SK-N-SH treated with all-trans-retinoic acid at 6 μM for 48 hours (cell line): ENCODE results near the gene MAPK14.
"Not testable (repeated sequence)": the region's sequence is repeated elsewhere in the genome, so short reads cannot be mapped to it uniquely, and the experiment has no call there.

ENCODE experiments used
- ATAC-seq: fragments of 200-7000 bp; cut with Tn5 transposase; 3 replicates; pipeline ENCODE4 v1.9.1; 2020; ENCODE audit warnings: mild to moderate bottlenecking, moderate library complexity
- ARNTL ChIP-seq: fragments of 450-650 bp; formaldehyde crosslinking; IDR thresholded peaks from 2 replicates; pipeline ENCODE4 v1.5.0; 2020; ENCODE audit warnings: low read depth, mild to moderate bottlenecking, moderate library complexity, borderline replicate concordance
- BACH2 ChIP-seq: fragments of 250-450 bp; sonication (Bioruptor Pico); IDR thresholded peaks from 2 replicates; pipeline ENCODE4 v1.9.0; 2021; ENCODE audit warnings: mild to moderate bottlenecking, borderline replicate concordance
- CSDC2 ChIP-seq: fragments of 250-450 bp; sonication (Bioruptor Pico); IDR thresholded peaks from 2 replicates; pipeline ENCODE4 v1.5.0; 2020; ENCODE audit warnings: mild to moderate bottlenecking, moderate library complexity
- ESRRG ChIP-seq: fragments of 250-450 bp; sonication (Bioruptor Pico); IDR thresholded peaks from 2 replicates; pipeline ENCODE4 v1.6.1; 2021; ENCODE audit warnings: mild to moderate bottlenecking
- GLIS3 ChIP-seq: fragments of 250-450 bp; sonication (Bioruptor Pico); IDR thresholded peaks from 2 replicates; pipeline ENCODE4 v1.5.0; 2020; ENCODE audit warnings: mild to moderate bottlenecking, moderate library complexity
- ISL1 ChIP-seq: fragments of 250-450 bp; sonication (Bioruptor Pico); IDR thresholded peaks from 2 replicates; pipeline ENCODE4 v2.1.2; 2022; ENCODE audit warnings: mild to moderate bottlenecking, moderate library complexity
- OSR1 ChIP-seq: fragments of 250-450 bp; sonication (Bioruptor Pico); IDR thresholded peaks from 2 replicates; pipeline ENCODE4 v1.8.0; 2022; ENCODE audit warnings: moderate library complexity, mild to moderate bottlenecking, inconsistent platforms
- PPARA ChIP-seq: fragments of 250-450 bp; sonication (Bioruptor Pico); IDR thresholded peaks from 2 replicates; pipeline ENCODE4 v1.5.0; 2020; ENCODE audit warnings: mild to moderate bottlenecking, borderline replicate concordance
- RARB ChIP-seq: fragments of 250-450 bp; sonication (Bioruptor Pico); IDR thresholded peaks from 2 replicates; pipeline ENCODE4 v1.8.0; 2021; ENCODE audit warnings: mild to moderate bottlenecking, moderate library complexity
- SNAI2 ChIP-seq: fragments of 250-450 bp; sonication (Bioruptor Pico); IDR thresholded peaks from 2 replicates; pipeline ENCODE4 v1.5.0; 2020; ENCODE audit warnings: mild to moderate bottlenecking, moderate library complexity
- TCF4 ChIP-seq: fragments of 250-450 bp; sonication (Bioruptor Pico); IDR thresholded peaks from 2 replicates; pipeline ENCODE4 v1.8.0; 2021; ENCODE audit warnings: mild to moderate bottlenecking, moderate library complexity, borderline replicate concordance
- TOX ChIP-seq: fragments of 250-450 bp; sonication (Bioruptor Pico); IDR thresholded peaks from 2 replicates; pipeline ENCODE4 v1.8.0; 2021; ENCODE audit warnings: mild to moderate bottlenecking, moderate library complexity, borderline replicate concordance
- ZC3H10 ChIP-seq: fragments of 250-450 bp; sonication (Bioruptor Pico); IDR thresholded peaks from 2 replicates; pipeline ENCODE4 v1.5.1; 2021; ENCODE audit warnings: mild to moderate bottlenecking, moderate library complexity
- ZFP3 ChIP-seq: fragments of 250-450 bp; sonication (Bioruptor Pico); IDR thresholded peaks from 2 replicates; pipeline ENCODE4 v1.5.0; 2020; ENCODE audit warnings: mild to moderate bottlenecking, moderate library complexity
- ZFP30 ChIP-seq: fragments of 450-650 bp; formaldehyde crosslinking; IDR thresholded peaks from 2 replicates; pipeline ENCODE4 v1.5.0; 2022; ENCODE audit warnings: mild to moderate bottlenecking, moderate library complexity
- ZNF70 ChIP-seq: fragments of 450-650 bp; formaldehyde crosslinking; IDR thresholded peaks from 2 replicates; pipeline ENCODE4 v1.5.0; 2020; ENCODE audit warnings: mild to moderate bottlenecking, moderate library complexity
- ZNF8 ChIP-seq: fragments of 450-650 bp; formaldehyde crosslinking; IDR thresholded peaks from 2 replicates; pipeline ENCODE4 v1.5.0; 2020; ENCODE audit warnings: mild to moderate bottlenecking, moderate library complexity
- TF ChIP-seq, protein P1 (sequence below): fragments of 250-450 bp; sonication (Bioruptor Pico); IDR thresholded peaks from 2 replicates; pipeline ENCODE4 v1.5.0; 2020; ENCODE audit warnings: mild to moderate bottlenecking, moderate library complexity
- TF ChIP-seq, protein P2 (sequence below): fragments of 250-450 bp; sonication (Bioruptor Pico); IDR thresholded peaks from 2 replicates; pipeline ENCODE4 v1.5.1; 2020; ENCODE audit warnings: low read depth, mild to moderate bottlenecking, moderate library complexity
- TF ChIP-seq, protein P3 (sequence below): fragments of 250-450 bp; sonication (Bioruptor Pico); IDR thresholded peaks from 2 replicates; pipeline ENCODE4 v1.8.0; 2020; ENCODE audit warnings: mild to moderate bottlenecking, moderate library complexity, borderline replicate concordance

The MAPK14 gene

DNA sequence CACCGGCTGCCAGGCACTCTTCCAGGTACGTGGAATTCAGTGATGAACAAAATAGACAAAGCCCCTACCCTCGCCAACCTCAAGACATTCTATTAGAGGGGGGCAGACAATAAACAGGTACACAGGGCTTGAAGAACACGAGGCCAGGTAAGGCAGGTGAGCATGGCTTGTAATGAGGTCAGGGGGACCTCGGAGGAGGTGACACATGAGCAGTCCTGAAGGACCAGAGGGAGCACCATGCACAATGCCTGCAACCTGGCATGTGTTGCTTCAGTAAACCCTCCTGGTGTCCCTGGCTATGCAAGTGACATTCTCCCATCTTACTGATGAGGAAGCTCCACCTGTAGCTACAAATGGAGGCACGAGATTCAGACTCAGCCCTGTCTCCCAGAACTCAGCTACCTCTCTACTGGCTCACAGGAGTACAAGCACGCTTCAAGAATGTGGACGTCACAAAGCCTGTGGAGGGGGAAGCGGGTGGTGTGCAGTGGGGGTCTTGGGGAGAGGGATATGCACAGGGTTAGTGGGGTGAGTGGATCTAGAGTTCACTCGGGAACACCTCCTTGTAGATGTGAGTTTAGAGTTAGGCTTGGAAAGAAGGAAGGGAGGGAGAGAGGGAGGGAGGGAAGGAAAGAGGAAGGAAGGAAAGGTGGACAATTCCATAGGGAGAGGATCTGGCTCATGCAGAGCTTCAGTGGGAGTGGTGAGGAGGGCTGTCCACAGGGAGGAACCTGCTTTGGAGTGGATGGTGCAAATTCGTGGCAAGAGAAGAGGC is 95.1 kb downstream of the MAPK14 start:
- ATAC-seq: no peak
- no peak for TF ChIP-seq ZNF8 (CRISPR knock-in tag)
- TF ChIP-seq, protein P1, sequence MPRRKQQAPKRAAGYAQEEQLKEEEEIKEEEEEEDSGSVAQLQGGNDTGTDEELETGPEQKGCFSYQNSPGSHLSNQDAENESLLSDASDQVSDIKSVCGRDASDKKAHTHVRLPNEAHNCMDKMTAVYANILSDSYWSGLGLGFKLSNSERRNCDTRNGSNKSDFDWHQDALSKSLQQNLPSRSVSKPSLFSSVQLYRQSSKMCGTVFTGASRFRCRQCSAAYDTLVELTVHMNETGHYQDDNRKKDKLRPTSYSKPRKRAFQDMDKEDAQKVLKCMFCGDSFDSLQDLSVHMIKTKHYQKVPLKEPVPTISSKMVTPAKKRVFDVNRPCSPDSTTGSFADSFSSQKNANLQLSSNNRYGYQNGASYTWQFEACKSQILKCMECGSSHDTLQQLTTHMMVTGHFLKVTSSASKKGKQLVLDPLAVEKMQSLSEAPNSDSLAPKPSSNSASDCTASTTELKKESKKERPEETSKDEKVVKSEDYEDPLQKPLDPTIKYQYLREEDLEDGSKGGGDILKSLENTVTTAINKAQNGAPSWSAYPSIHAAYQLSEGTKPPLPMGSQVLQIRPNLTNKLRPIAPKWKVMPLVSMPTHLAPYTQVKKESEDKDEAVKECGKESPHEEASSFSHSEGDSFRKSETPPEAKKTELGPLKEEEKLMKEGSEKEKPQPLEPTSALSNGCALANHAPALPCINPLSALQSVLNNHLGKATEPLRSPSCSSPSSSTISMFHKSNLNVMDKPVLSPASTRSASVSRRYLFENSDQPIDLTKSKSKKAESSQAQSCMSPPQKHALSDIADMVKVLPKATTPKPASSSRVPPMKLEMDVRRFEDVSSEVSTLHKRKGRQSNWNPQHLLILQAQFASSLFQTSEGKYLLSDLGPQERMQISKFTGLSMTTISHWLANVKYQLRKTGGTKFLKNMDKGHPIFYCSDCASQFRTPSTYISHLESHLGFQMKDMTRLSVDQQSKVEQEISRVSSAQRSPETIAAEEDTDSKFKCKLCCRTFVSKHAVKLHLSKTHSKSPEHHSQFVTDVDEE: no peak
- TF ChIP-seq ZFP30 (CRISPR knock-in tag): no peak
- TF ChIP-seq TOX (CRISPR knock-in tag): no peak
- no peak for TF ChIP-seq GLIS3
- TF ChIP-seq, protein P2, sequence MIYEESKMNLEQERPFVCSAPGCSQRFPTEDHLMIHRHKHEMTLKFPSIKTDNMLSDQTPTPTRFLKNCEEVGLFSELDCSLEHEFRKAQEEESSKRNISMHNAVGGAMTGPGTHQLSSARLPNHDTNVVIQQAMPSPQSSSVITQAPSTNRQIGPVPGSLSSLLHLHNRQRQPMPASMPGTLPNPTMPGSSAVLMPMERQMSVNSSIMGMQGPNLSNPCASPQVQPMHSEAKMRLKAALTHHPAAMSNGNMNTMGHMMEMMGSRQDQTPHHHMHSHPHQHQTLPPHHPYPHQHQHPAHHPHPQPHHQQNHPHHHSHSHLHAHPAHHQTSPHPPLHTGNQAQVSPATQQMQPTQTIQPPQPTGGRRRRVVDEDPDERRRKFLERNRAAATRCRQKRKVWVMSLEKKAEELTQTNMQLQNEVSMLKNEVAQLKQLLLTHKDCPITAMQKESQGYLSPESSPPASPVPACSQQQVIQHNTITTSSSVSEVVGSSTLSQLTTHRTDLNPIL (CRISPR knock-in tag): no peak
- no peak for TF ChIP-seq PPARA (CRISPR knock-in tag)
- TF ChIP-seq TCF4: no peak
- no peak for TF ChIP-seq ARNTL
- TF ChIP-seq, protein P3, sequence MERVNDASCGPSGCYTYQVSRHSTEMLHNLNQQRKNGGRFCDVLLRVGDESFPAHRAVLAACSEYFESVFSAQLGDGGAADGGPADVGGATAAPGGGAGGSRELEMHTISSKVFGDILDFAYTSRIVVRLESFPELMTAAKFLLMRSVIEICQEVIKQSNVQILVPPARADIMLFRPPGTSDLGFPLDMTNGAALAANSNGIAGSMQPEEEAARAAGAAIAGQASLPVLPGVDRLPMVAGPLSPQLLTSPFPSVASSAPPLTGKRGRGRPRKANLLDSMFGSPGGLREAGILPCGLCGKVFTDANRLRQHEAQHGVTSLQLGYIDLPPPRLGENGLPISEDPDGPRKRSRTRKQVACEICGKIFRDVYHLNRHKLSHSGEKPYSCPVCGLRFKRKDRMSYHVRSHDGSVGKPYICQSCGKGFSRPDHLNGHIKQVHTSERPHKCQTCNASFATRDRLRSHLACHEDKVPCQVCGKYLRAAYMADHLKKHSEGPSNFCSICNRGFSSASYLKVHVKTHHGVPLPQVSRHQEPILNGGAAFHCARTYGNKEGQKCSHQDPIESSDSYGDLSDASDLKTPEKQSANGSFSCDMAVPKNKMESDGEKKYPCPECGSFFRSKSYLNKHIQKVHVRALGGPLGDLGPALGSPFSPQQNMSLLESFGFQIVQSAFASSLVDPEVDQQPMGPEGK (CRISPR knock-in tag): no peak
- TF ChIP-seq SNAI2 (CRISPR knock-in tag): no peak
- TF ChIP-seq ISL1: no peak

DNA sequence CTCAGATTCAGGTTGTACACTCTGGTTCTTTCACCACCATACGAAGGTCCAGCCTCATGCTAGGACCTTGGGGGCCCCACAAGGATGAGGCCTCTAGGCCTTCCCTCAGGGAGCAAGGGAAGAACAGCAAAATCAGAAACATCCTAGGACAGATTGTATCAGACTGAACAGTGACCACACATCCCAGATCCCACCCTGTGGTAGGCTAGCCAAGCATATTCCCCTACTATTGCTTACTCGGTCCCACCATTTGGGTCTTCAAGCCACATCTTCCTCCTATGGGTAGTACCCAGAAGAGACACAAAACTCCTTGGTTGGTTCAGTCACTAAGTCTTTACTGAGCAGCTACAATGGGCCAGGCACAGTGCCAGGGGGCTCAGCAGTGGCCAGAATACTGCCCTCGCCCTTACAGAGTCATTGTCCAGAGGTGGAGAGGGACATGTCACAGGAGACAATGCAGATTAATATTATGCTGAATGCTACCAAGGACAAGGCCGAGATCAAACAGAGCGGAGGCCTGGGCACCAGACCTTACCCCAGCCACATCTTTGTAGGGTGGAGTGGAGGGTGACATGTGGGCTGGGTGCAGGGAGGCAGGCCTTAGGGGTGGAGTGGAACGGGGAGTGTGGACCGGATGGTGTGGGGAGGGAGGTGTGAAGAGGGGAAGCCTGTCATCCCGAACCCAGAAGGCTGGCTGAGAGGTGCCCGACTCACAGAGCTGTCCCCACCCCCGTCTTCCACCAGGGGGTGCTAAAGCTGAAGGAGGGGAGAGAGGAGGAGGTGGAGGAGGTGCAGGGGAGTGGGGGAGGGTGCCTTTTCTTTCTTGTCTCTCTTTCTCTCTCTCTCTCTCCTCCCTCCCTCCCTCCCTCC is 95.9 kb downstream of the MAPK14 start:
- TF ChIP-seq, protein P1: no peak
- TF ChIP-seq RARB (CRISPR knock-in tag) (no peak), ARNTL (no peak), ZC3H10 (no peak), CSDC2 (CRISPR knock-in tag) (no peak), ESRRG (no peak), OSR1 (CRISPR knock-in tag) (no peak), BACH2 (no peak), ZNF70 (CRISPR knock-in tag) (no peak), ZFP3 (CRISPR knock-in tag) (no peak), TCF4 (no peak), ISL1 (no peak), PPARA (CRISPR knock-in tag) (no peak)
- TF ChIP-seq, protein P2 (CRISPR knock-in tag): no peak
- ATAC-seq: peak; percentile 90

DNA sequence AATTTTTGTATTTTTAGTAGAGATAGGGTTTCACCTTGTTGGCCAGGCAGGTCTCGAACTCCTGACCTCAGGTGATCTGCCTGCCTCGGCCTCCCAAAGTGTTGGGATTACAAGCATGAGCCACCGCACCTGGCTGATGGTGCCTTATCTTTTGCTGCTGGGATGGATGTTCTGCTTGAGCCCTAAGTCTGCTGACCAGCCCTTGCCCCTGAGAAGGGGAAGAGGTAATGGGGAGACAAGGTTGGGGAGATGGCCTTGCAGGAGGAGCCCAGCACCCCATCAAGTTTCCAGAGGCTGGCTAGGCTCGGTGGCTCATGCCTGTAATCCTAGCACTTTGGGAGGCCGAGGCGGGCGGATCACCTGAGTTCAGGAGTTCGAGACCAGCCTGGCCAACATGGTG is 96.7 kb downstream of the MAPK14 start:
- not testable (repeated sequence) for ATAC-seq
